Uterus (tissue), 4 donors: ENCODE measurements around the gene GIMAP4. TPM values are rescaled to one million over a fixed set of nuclear protein-coding genes. Genes with fewer than 3 reads are reported as not detected.

Source experiments
- DNase-seq, 2 donors: peaks; one replicate each; pipeline ENCODE4 v3.0.0-alpha.2; 2019 to 2020
- H3K27ac ChIP-seq, 2 donors: fragments of 200-600 bp; sonication (generic); 1 replicate in 1 of 2; 2 replicates in 1 of 2; pipeline ENCODE4 v1.5.1; 2016 to 2018
- H3K27me3 ChIP-seq, 2 donors: fragments of 200-600 bp; sonication (generic); one replicate each; pipeline ENCODE4 v1.5.1; 2018 to 2019; ENCODE audit warnings: control low read depth in 1 of 2
- H3K36me3 ChIP-seq, 2 donors: fragments of 200-600 bp; sonication (generic); one replicate each; pipeline ENCODE4 v1.5.1; 2019; ENCODE audit warnings: control low read depth in 1 of 2
- H3K4me1 ChIP-seq, 2 donors: fragments of 200-600 bp; sonication (generic); one replicate each; pipeline ENCODE4 v1.5.1; 2018 to 2019; ENCODE audit warnings: control low read depth in 1 of 2
- H3K4me3 ChIP-seq, 2 donors: fragments of 200-600 bp; sonication (generic); 1 replicate in 1 of 2; 2 replicates in 1 of 2; pipeline ENCODE4 v1.5.1; 2018 to 2019; ENCODE audit warnings: mild to moderate bottlenecking in 1 of 2
- H3K9me3 ChIP-seq, 2 donors: fragments of 200-600 bp; sonication (generic); one replicate each; pipeline ENCODE4 v1.5.1; 2019; ENCODE audit warnings: control low read depth in 1 of 2
- POLR2A ChIP-seq, 2 donors: fragments of 450-650 bp; IDR thresholded peaks; one replicate each; pipeline ENCODE4 v1.6.1; 2016; ENCODE audit warnings: antibody characterized with exemption in 2 of 2, mild to moderate bottlenecking in 1 of 2, moderate library complexity in 1 of 2
- intact Hi-C: fragments of 100-400 bp; cut with DNase I; formaldehyde crosslinking; loops from one replicate; pipeline ENCODE4 v1.15.1; 2023; ENCODE audit warnings: low total_unique reads
- total RNA-seq, 4 donors: library from RNA; depleted of rRNA in 3 of 4; stranded (reverse); fragments of >200 nt in 3 of 4; gene quantifications; one replicate each; pipeline versions ENCODE4 v1.1.0 to v1.2.4, GENCODE V29; 2014 to 2023
- TF ChIP-seq, protein P1 (sequence below), 4 experiments: fragments of 200-600 bp in 2 of 4; fragments of 450-650 bp in 2 of 4; sonication (generic) in 2 of 4; IDR thresholded peaks; one replicate each; pipeline ENCODE4 v1.5.1; 2016 to 2019; ENCODE audit warnings: antibody characterized with exemption in 4 of 4, mild to moderate bottlenecking in 2 of 4, moderate library complexity in 1 of 4
- donor health status: DM: yes; HTN: yes; CAD: no.

The GIMAP4 gene
- total RNA-seq, 4 donors from 2014 or later = 39.0 to 116 (median 75.7) TPM

GRCh38 chr7:150620061-150620460, 52.9 kb downstream of the GIMAP4 start:
- DNase-seq = no peak

DNA sequence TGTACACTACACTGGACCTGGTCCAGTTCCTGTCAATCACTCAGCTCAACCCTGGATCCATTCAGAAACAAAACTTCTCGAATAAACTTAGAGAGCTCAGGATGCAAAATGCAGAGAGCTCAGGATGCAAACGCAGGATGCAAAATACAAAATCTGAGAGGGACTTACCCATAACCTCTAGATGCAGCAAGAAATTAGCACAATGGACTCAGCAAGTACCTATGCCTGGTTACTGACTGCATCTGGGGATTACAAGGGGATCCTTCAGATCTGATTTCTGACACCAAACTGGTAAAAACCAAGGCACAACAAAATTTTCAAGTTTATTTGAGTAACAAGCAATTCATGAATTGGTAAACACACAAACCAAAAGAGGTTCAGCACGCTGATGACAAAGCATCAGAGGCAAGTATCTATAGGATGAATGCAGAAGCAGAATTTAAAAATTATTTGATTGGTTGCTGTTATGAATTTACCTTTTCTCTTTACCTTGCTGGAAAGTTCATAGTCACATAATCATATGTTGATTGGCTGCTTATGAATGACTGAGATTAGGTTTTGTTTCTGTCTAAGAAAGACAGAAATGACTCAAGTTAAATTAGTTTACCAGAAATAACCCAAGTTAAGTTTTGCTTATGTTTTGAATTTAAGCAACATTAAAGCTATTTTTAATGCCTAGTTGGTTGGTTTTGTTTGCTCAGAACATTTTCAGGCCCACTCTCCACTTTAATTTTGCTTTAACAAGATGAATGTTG, 53.6 kb downstream of the GIMAP4 start:
- no peaks in the 10 kb centered on the region for H3K36me3 ChIP-seq
- intact Hi-C loops = no loop called here
- H3K27me3 ChIP-seq = no peaks in the 10 kb centered on the region
- no peak for TF ChIP-seq POLR2A (IDR thresholded peaks at IDR 0.05)
- TF ChIP-seq, protein P1, sequence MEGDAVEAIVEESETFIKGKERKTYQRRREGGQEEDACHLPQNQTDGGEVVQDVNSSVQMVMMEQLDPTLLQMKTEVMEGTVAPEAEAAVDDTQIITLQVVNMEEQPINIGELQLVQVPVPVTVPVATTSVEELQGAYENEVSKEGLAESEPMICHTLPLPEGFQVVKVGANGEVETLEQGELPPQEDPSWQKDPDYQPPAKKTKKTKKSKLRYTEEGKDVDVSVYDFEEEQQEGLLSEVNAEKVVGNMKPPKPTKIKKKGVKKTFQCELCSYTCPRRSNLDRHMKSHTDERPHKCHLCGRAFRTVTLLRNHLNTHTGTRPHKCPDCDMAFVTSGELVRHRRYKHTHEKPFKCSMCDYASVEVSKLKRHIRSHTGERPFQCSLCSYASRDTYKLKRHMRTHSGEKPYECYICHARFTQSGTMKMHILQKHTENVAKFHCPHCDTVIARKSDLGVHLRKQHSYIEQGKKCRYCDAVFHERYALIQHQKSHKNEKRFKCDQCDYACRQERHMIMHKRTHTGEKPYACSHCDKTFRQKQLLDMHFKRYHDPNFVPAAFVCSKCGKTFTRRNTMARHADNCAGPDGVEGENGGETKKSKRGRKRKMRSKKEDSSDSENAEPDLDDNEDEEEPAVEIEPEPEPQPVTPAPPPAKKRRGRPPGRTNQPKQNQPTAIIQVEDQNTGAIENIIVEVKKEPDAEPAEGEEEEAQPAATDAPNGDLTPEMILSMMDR (IDR thresholded peaks at IDR 0.05) = no peak
- H3K9me3 ChIP-seq = no peaks in the 10 kb centered on the region
- no peak for DNase-seq
- H3K4me3 ChIP-seq = no peak overlapping the region
- H3K4me1 ChIP-seq = no peaks in the 10 kb centered on the region
- H3K27ac ChIP-seq = no peak overlapping the region

More at GRCh38 chr7:150620061-150620460, 52.9 kb downstream of the GIMAP4 start:
- Histone ChIP-seq H3K27me3 (no peaks in the 10 kb centered on the region), H3K9me3 (no peaks in the 10 kb centered on the region), H3K4me3 (no peak overlapping the region), H3K4me1 (no peaks in the 10 kb centered on the region), H3K27ac (no peak overlapping the region), H3K36me3 (no peaks in the 10 kb centered on the region)
- TF ChIP-seq, protein P1 (IDR thresholded peaks at IDR 0.05) = no peak
- no peak for TF ChIP-seq POLR2A (IDR thresholded peaks at IDR 0.05)
- intact Hi-C loops = no loop called here

DNA sequence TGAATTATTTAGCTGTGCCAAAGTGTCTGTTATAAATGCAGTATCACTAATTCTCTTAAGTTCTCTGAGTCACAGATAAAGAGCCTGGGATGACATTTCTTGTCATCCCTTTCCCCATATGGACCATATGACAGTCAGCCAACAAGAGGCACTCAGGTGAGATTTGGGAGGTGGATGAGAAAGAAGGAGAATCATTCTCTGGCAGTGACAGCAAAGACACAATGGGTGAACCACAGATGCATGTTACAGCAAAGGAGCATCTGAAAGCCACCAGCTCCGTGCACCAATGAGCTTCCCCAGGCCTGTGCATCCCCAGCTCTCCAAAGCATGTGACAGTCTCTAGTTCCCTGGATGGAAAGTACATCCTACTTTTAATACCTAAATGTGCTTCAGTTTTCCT, 54.2 kb downstream of the GIMAP4 start:
- H3K27me3 ChIP-seq = no peaks in the 10 kb centered on the region
- H3K9me3 ChIP-seq = no peaks in the 10 kb centered on the region
- H3K27ac ChIP-seq = peak overlapping the region in 1 of 2 donors; percentile 37
- TF ChIP-seq POLR2A (IDR thresholded peaks at IDR 0.05) = no peak
- TF ChIP-seq, protein P1 (IDR thresholded peaks at IDR 0.05) = no peak
- intact Hi-C loops = no loop called here
- H3K36me3 ChIP-seq = no peaks in the 10 kb centered on the region
- DNase-seq = no peak
- no peaks in the 10 kb centered on the region for H3K4me1 ChIP-seq
- no peak overlapping the region for H3K4me3 ChIP-seq

Other genes starting within 250 kb of the GIMAP4 start
- gene LRRC61, start 244.0 kb upstream of the GIMAP4 start, total RNA-seq = 10 to 100 TPM in 3 of 4 donors, 1 to 10 TPM in 1; 5.9 to 41.2 (median 15.3) TPM
- gene ACTR3C, start 243.8 kb upstream of the GIMAP4 start, total RNA-seq = 10 to 100 TPM in 2 of 4 donors, 1 to 10 TPM in 2; 2.6 to 13.1 (median 10.3) TPM
- gene RARRES2, start 225.8 kb upstream of the GIMAP4 start, total RNA-seq = 100 to 1,000 TPM; 128 to 536 (median 236) TPM
- gene REPIN1, start 198.6 kb upstream of the GIMAP4 start, total RNA-seq = 10 to 100 TPM in 3 of 4 donors, 1 to 10 TPM in 1; 9.7 to 80.8 (median 37.9) TPM
- 1 to 10 TPM in 3 of 4 donors, not detected in 1; 2.0 to 8.4 (median 6.7) TPM for gene ZNF775, start 188.1 kb upstream of the GIMAP4 start, total RNA-seq
- gene GIMAP8, start 116.8 kb upstream of the GIMAP4 start, total RNA-seq = 10 to 100 TPM; 16.7 to 47.7 (median 25.6) TPM
- gene GIMAP7, start 52.5 kb upstream of the GIMAP4 start, total RNA-seq = 10 to 100 TPM; 14.6 to 70.8 (median 28.8) TPM
- gene GIMAP6, start 65.0 kb downstream of the GIMAP4 start, total RNA-seq = 10 to 100 TPM; 37.3 to 71.0 (median 60.9) TPM
- 10 to 100 TPM; 20.1 to 59.7 (median 35.1) TPM for gene GIMAP2, start 118.3 kb downstream of the GIMAP4 start, total RNA-seq
- gene GIMAP1, start 149.2 kb downstream of the GIMAP4 start, total RNA-seq = 10 to 100 TPM in 2 of 4 donors, 1 to 10 TPM in 2; 4.0 to 19.1 (median 9.9) TPM
- gene GIMAP5, start 170.0 kb downstream of the GIMAP4 start, total RNA-seq = 100 to 1,000 TPM in 1 of 4 donors, 10 to 100 TPM in 3; 20.4 to 103 (median 31.9) TPM
- 10 to 100 TPM; 10.2 to 34.1 (median 29.4) TPM for gene TMEM176B, start 233.0 kb downstream of the GIMAP4 start, total RNA-seq
- 10 to 100 TPM in 3 of 4 donors, 1 to 10 TPM in 1; 7.7 to 48.2 (median 17.0) TPM for gene TMEM176A, start 233.4 kb downstream of the GIMAP4 start, total RNA-seq